Measurements from ENCODE around the gene WDR87. TPM values are rescaled to one million over a fixed set of nuclear protein-coding genes. Genes with fewer than 3 reads are reported as not detected.

Gene WDR87
- total and polyA plus RNA-seq, 9 of the 15 experiments (the other 6 are each of a cell fraction or from before 2014, with no cell fraction given) = not detected

- CTCF ChIA-PET (ENCODE audit: low intra/inter-chr PET ratio) = no interaction called here
- no peak for FAIRE-seq
- TF ChIP-seq CBX1 (IDR thresholded peaks at IDR 0.05; ENCODE audit: low read depth) = no peak
- TF ChIP-seq SUPT5H (IDR thresholded peaks at IDR 0.05) = no peak
- TF ChIP-seq CHD1 (IDR thresholded peaks at IDR 0.05; ENCODE audit: low read length) = no peak
- TF ChIP-seq JUN (IDR thresholded peaks at IDR 0.05; ENCODE audit: borderline replicate concordance, low read depth, low read length) = no peak
- TF ChIP-seq JUN (CRISPR knock-in tag; IDR thresholded peaks at IDR 0.05; ENCODE audit: borderline replicate concordance) = no peak
- no peak for TF ChIP-seq RBFOX2 (IDR thresholded peaks at IDR 0.05; ENCODE audit: low read depth, low read length)
- no peak for TF ChIP-seq BRF2 (IDR thresholded peaks at IDR 0.05; ENCODE audit: borderline replicate concordance, insufficient read depth, insufficient read length)
- TF ChIP-seq HNRNPK (IDR thresholded peaks at IDR 0.05; ENCODE audit: low read depth, low read length, poor library complexity, severe bottlenecking) = no peak
- TF ChIP-seq HSF4 (CRISPR knock-in tag; IDR thresholded peaks at IDR 0.05; ENCODE audit: borderline replicate concordance) = no peak
- TF ChIP-seq OTX1 (CRISPR knock-in tag; IDR thresholded peaks at IDR 0.05) = no peak
- TF ChIP-seq NCOA2 (IDR thresholded peaks at IDR 0.05; ENCODE audit: partially characterized antibody in 2 of 2) = no peak
- no peak for TF ChIP-seq ZFX (CRISPR knock-in tag; IDR thresholded peaks at IDR 0.05)
- TF ChIP-seq LEF1 (IDR thresholded peaks at IDR 0.05) = no peak
- no peak for TF ChIP-seq ZNF12 (CRISPR knock-in tag; IDR thresholded peaks at IDR 0.05)
- no peak for TF ChIP-seq SP1 (CRISPR knock-in tag; IDR thresholded peaks at IDR 0.05)
- no peak for TF ChIP-seq ZBTB33 (CRISPR knock-in tag; IDR thresholded peaks at IDR 0.05)
- TF ChIP-seq CREM (IDR thresholded peaks at IDR 0.05; ENCODE audit: low read depth) = no peak
- TF ChIP-seq ZNF77 (CRISPR knock-in tag; IDR thresholded peaks at IDR 0.05) = no peak
- no peak for TF ChIP-seq FOXP1 (CRISPR knock-in tag; IDR thresholded peaks at IDR 0.05)
- H3K4me3 ChIP-seq = no peak overlapping the region
- H3K79me2 ChIP-seq (ENCODE audit: control insufficient read depth, insufficient read depth, low read length) = no peaks in the 10 kb centered on the region
- no peak for DNase-seq (ENCODE audit: extremely low read depth in 1 of 4, low spot score in 3 of 4)
- in situ Hi-C loops (cut with MboI) (no loop called here), intact Hi-C loops (cut with micrococcal nuclease) (no loop called here)
- no peaks in the 10 kb centered on the region for H3K36me3 ChIP-seq (ENCODE audit: control insufficient read depth, insufficient read depth, low read length)
- no peaks in the 10 kb centered on the region for H3K9me1 ChIP-seq (ENCODE audit: control insufficient read depth, insufficient read depth, low read length)
- POLR2A ChIA-PET = interaction anchor here (0.9 to 1.6 kb wide), 4 partner anchors 10 to 22 kb away, joined by 3 to 6 read pairs (median 4); no protein-coding TSS in a partner anchor
- 39% methylated on average over 29 of the region's 30 CpGs for WGBS (ENCODE audit: insufficient coverage, low coverage, missing lambda C conversion rate)
- no peaks in the 10 kb centered on the region for H4K20me1 ChIP-seq (replicated peaks; ENCODE audit: control insufficient read depth, insufficient read depth, low read length)
- peaks cover 0 to 7% of the 10 kb centered on the region in 2 experiments; a peak in 1 of 5 replicates for H3K27me3 ChIP-seq (ENCODE audit: control insufficient read depth in 2 of 2, insufficient read depth in 2 of 2, low read length in 2 of 2)
- H3K9ac ChIP-seq (ENCODE audit: insufficient read depth in 1 of 2, low read depth in 2 of 2, low read length in 2 of 2) = no peak overlapping the region
- H3K27ac ChIP-seq (ENCODE audit: extremely low read depth, low read depth, low read length) = no peak overlapping the region
- no peaks in the 10 kb centered on the region for H3K9me3 ChIP-seq (replicated peaks; ENCODE audit: control insufficient read depth, insufficient read depth, low read depth, low read length)
- H3K4me2 ChIP-seq (ENCODE audit: insufficient read depth, low read length) = no peak overlapping the region
- H2AFZ ChIP-seq (ENCODE audit: low read depth, low read length) = no peak overlapping the region
- peaks cover 0 to 6% of the 10 kb centered on the region in 2 experiments; a peak in 2 of 5 replicates for H3K4me1 ChIP-seq (replicated peaks in 1 of 2; ENCODE audit: control insufficient read depth in 2 of 2, insufficient read depth in 2 of 2, low read length in 2 of 2)
- ATAC-seq = no peak
- BruUV-seq (replicated peaks) = no TSS peak
Measured at GRCh38 chr19:37931881-37932655, 25.7 kb upstream of the WDR87 start.

Data from K562 (cell line).